ENCODE measurements around the gene IL17RD.
A peak's percentile ranks its signal among the peaks of the same experiment; 100 is the strongest.

Gene IL17RD

GRCh38 chr3:57077630-57078343, 87.4 kb downstream of the IL17RD start:
- DNase-seq, result no peak
- Mint-ChIP-seq H3K9me3 (no peaks in the 10 kb centered on the region), H3K27ac (no peak overlapping the region), H3K27me3 (peaks cover 85% of the 10 kb centered on the region), H3K4me1 (peaks cover 9% of the 10 kb centered on the region), H3K4me3 (peak overlapping the region; percentile 73 to 82)
- no peak for ATAC-seq

- H3K9me3 Mint-ChIP-seq, result no peaks in the 10 kb centered on the region
- ATAC-seq (no peak), DNase-seq (no peak)
- H3K27me3 Mint-ChIP-seq, result peaks cover 86% of the 10 kb centered on the region
- H3K4me3 Mint-ChIP-seq, result no peak overlapping the region
- H3K27ac Mint-ChIP-seq, result no peak overlapping the region
- peaks cover 9% of the 10 kb centered on the region for H3K4me1 Mint-ChIP-seq
These were observed 88.7 kb downstream of the IL17RD start for GRCh38 chr3:57076422-57076951.

GRCh38 chr3:57074135-57074534, 91.0 kb downstream of the IL17RD start:
- H3K27ac Mint-ChIP-seq, result no peak overlapping the region
- ATAC-seq (no peak), DNase-seq (no peak)
- H3K4me1 Mint-ChIP-seq, result peaks cover 10% of the 10 kb centered on the region
- peaks cover 78% of the 10 kb centered on the region for H3K27me3 Mint-ChIP-seq
- H3K4me3 Mint-ChIP-seq, result no peak overlapping the region
- no peaks in the 10 kb centered on the region for H3K9me3 Mint-ChIP-seq

GRCh38 chr3:57073628-57074027, 91.5 kb downstream of the IL17RD start:
- ATAC-seq (no peak), DNase-seq (no peak)
- Mint-ChIP-seq H3K27me3 (peaks cover 78% of the 10 kb centered on the region), H3K4me1 (peaks cover 14% of the 10 kb centered on the region), H3K27ac (no peak overlapping the region), H3K9me3 (no peaks in the 10 kb centered on the region), H3K4me3 (no peak overlapping the region)

GRCh38 chr3:57069503-57069902, 95.7 kb downstream of the IL17RD start:
- Mint-ChIP-seq H3K4me1 (peaks cover 12% of the 10 kb centered on the region), H3K4me3 (no peak overlapping the region), H3K27ac (no peak overlapping the region), H3K9me3 (no peaks in the 10 kb centered on the region), H3K27me3 (peaks cover 37% of the 10 kb centered on the region)
- ATAC-seq, result no peak
- DNase-seq, result no peak

GRCh38 chr3:57068437-57069089, 96.6 kb downstream of the IL17RD start:
- Mint-ChIP-seq H3K4me3 (no peak overlapping the region), H3K4me1 (peaks cover 12% of the 10 kb centered on the region), H3K27ac (no peak overlapping the region), H3K9me3 (no peaks in the 10 kb centered on the region), H3K27me3 (peaks cover 29% of the 10 kb centered on the region)
- DNase-seq (peak in 1 of 2 donors; percentile 12), ATAC-seq (peak; percentile 86)

GRCh38 chr3:57066471-57066870, 98.7 kb downstream of the IL17RD start:
- Mint-ChIP-seq H3K27me3 (peaks cover 19% of the 10 kb centered on the region), H3K4me1 (peaks cover 12% of the 10 kb centered on the region), H3K9me3 (no peaks in the 10 kb centered on the region), H3K4me3 (no peak overlapping the region), H3K27ac (no peak overlapping the region)
- ATAC-seq (no peak), DNase-seq (no peak)

GRCh38 chr3:57065588-57065987, 99.6 kb downstream of the IL17RD start:
- Mint-ChIP-seq H3K4me1 (peaks cover 13% of the 10 kb centered on the region), H3K9me3 (no peaks in the 10 kb centered on the region), H3K27me3 (peaks cover 13% of the 10 kb centered on the region), H3K4me3 (no peak overlapping the region), H3K27ac (no peak overlapping the region)
- no peak for ATAC-seq
- no peak for DNase-seq

- DNase-seq, result no peak
- Mint-ChIP-seq H3K4me3 (no peak overlapping the region), H3K4me1 (peaks cover 20% of the 10 kb centered on the region), H3K9me3 (no peaks in the 10 kb centered on the region), H3K27ac (peak overlapping the region in 1 of 2 donors; percentile 72), H3K27me3 (peaks cover 7% of the 10 kb centered on the region)
- no peak for ATAC-seq
These were observed 100.6 kb downstream of the IL17RD start for GRCh38 chr3:57064572-57064971.

GRCh38 chr3:57064001-57064400, 101.2 kb downstream of the IL17RD start:
- no peaks in the 10 kb centered on the region for H3K9me3 Mint-ChIP-seq
- H3K4me1 Mint-ChIP-seq, result peaks cover 17% of the 10 kb centered on the region
- peaks cover 7% of the 10 kb centered on the region for H3K27me3 Mint-ChIP-seq
- no peak for DNase-seq
- no peak overlapping the region for H3K27ac Mint-ChIP-seq
- no peak for ATAC-seq
- H3K4me3 Mint-ChIP-seq, result no peak overlapping the region

GRCh38 chr3:57063032-57063431, 102.1 kb downstream of the IL17RD start:
- no peak for ATAC-seq
- Mint-ChIP-seq H3K4me3 (no peak overlapping the region), H3K9me3 (no peaks in the 10 kb centered on the region), H3K27ac (no peak overlapping the region), H3K27me3 (peaks cover 7% of the 10 kb centered on the region), H3K4me1 (peaks cover 8% of the 10 kb centered on the region)
- no peak for DNase-seq

GRCh38 chr3:57062101-57062631, 103.0 kb downstream of the IL17RD start:
- H3K9me3 Mint-ChIP-seq, result no peaks in the 10 kb centered on the region
- peaks cover 8% of the 10 kb centered on the region for H3K4me1 Mint-ChIP-seq
- ATAC-seq (no peak), DNase-seq (no peak)
- H3K27ac Mint-ChIP-seq, result no peak overlapping the region
- no peak overlapping the region for H3K4me3 Mint-ChIP-seq
- H3K27me3 Mint-ChIP-seq, result peaks cover 7% of the 10 kb centered on the region

GRCh38 chr3:57061556-57061955, 103.6 kb downstream of the IL17RD start:
- peaks cover 8% of the 10 kb centered on the region for H3K4me1 Mint-ChIP-seq
- no peak overlapping the region for H3K4me3 Mint-ChIP-seq
- ATAC-seq, result no peak
- no peak for DNase-seq
- H3K27me3 Mint-ChIP-seq, result peaks cover 8% of the 10 kb centered on the region
- H3K27ac Mint-ChIP-seq, result no peak overlapping the region
- no peaks in the 10 kb centered on the region for H3K9me3 Mint-ChIP-seq

GRCh38 chr3:57060089-57060821, 104.9 kb downstream of the IL17RD start, which contains the start of gene SPATA12:
TSS of gene SPATA12 (plus strand) at chr3:57060664. CDS start at chr3:57073695, 13,031 bp downstream.
- ATAC-seq (no peak), DNase-seq (no peak)
- peaks cover 21% of the 10 kb centered on the region for H3K27me3 Mint-ChIP-seq
- no peaks in the 10 kb centered on the region for H3K9me3 Mint-ChIP-seq
- no peak within 1 kb of the TSS for H3K27ac Mint-ChIP-seq
- no peak within 1 kb of the TSS for H3K4me3 Mint-ChIP-seq
- H3K4me1 Mint-ChIP-seq, result peaks cover 8% of the 10 kb centered on the region

- DNase-seq (no peak), ATAC-seq (no peak)
- H3K9me3 Mint-ChIP-seq, result no peaks in the 10 kb centered on the region
- H3K27ac Mint-ChIP-seq, result no peak overlapping the region
- peaks cover 21% of the 10 kb centered on the region for H3K27me3 Mint-ChIP-seq
- H3K4me1 Mint-ChIP-seq, result peaks cover 8% of the 10 kb centered on the region
- H3K4me3 Mint-ChIP-seq, result no peak overlapping the region
These were observed 105.7 kb downstream of the IL17RD start for GRCh38 chr3:57059411-57059810.

All from stimulated activated naive CD8-positive, alpha-beta T cell treated with anti-CD3 and anti-CD28 coated beads, Interleukin-15, amount 100 ng/mL, for 72 hours (primary cell).